ENCODE measurements around the gene POLE2.

DNA sequence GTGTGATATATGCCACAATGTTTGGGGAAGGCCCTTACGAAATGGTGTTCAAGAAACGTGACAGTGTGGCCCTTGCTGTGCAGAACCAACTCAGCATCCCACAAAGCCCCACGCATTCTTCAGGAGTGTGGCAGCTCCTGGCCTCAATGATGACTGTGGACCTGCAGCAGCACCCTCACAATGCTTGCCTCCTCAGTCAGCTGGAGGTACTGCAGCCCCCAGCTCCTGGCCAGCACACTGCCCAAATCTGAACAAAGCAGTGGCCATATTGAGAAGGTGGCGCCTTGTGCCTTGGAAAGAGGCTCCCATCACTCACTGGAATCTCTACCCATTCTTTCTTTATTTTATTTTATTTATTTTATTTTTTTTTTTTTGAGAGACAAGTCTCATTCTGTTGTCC lies 10.4 kb downstream of the POLE2 start:
- TF ChIP-seq, protein P1, sequence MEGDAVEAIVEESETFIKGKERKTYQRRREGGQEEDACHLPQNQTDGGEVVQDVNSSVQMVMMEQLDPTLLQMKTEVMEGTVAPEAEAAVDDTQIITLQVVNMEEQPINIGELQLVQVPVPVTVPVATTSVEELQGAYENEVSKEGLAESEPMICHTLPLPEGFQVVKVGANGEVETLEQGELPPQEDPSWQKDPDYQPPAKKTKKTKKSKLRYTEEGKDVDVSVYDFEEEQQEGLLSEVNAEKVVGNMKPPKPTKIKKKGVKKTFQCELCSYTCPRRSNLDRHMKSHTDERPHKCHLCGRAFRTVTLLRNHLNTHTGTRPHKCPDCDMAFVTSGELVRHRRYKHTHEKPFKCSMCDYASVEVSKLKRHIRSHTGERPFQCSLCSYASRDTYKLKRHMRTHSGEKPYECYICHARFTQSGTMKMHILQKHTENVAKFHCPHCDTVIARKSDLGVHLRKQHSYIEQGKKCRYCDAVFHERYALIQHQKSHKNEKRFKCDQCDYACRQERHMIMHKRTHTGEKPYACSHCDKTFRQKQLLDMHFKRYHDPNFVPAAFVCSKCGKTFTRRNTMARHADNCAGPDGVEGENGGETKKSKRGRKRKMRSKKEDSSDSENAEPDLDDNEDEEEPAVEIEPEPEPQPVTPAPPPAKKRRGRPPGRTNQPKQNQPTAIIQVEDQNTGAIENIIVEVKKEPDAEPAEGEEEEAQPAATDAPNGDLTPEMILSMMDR (IDR thresholded peaks at IDR 0.05 in 4 of 5, conservative IDR thresholded peaks at IDR 0.05 in 1 of 5), result no peak
- TF ChIP-seq POLR2A (IDR thresholded peaks at IDR 0.05), result no peak
